ENCODE results near the gene FERD3L.

DNA sequence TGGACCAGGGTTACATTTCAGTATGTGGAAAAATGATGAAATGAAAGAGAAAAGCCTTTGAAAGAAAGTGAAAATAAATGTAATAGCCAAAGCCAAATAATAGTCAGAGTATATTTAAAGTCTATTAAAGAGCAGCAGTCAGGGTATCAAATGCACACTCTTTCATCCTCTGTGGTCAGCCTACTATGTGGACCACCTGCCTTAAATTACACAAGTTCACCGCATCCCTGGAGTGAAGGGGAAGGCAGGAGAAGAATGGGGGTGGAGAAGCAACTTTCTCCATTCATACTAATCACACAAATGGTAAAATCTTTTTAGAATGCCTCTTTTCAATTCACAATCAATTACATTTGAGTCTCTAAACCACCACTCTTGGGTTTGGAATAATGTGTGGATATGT is 43.7 kb downstream of the FERD3L start:
- no peak for TF ChIP-seq GATA2 (IDR thresholded peaks at IDR 0.05; ENCODE audit: low read depth, low read length)
- no peak for TF ChIP-seq GATA3 (IDR thresholded peaks at IDR 0.05; ENCODE audit: low read depth, low read length)
